ENCODE data around the gene BEST3. TPM values are rescaled to one million over a fixed set of nuclear protein-coding genes. Genes with fewer than 3 reads are reported as not detected.
A peak's percentile ranks its signal among the peaks of the same experiment; 100 is the strongest.
"Not testable (repeated sequence)": the region's sequence is repeated elsewhere in the genome, so short reads cannot be mapped to it uniquely, and the experiment has no call there.

BEST3 gene
- polyA plus RNA-seq, 4 donors, result 0.19 to 0.60 TPM; not detected in 2

GRCh38 chr12:69684466-69684865, 14.6 kb downstream of the BEST3 start:
- Histone ChIP-seq H3K4me1 (ENCODE audit: control insufficient read depth in 3 of 3, insufficient read depth in 2 of 3, low read depth in 1 of 3, low read length in 2 of 3) (peaks cover 0 to 17% (median 0%) of the 10 kb centered on the region in 3 donors), H3K27me3 (ENCODE audit: control insufficient read depth in 3 of 3, insufficient read depth in 3 of 3, low read length in 3 of 3) (no peaks in the 10 kb centered on the region), H3K4me3 (ENCODE audit: low read depth in 1 of 3, low read length in 3 of 3) (no peak overlapping the region), H3K9me3 (ENCODE audit: control insufficient read depth in 2 of 2, insufficient read depth in 1 of 2, low read depth in 1 of 2, low read length in 1 of 2) (no peaks in the 10 kb centered on the region), H3K27ac (ENCODE audit: low read depth in 1 of 3, low read length in 2 of 3) (no peak overlapping the region), H3K36me3 (ENCODE audit: control insufficient read depth in 3 of 3, insufficient read depth in 2 of 3, low read depth in 1 of 3, low read length in 3 of 3) (no peaks in the 10 kb centered on the region)
- DNase-seq (no peak), FAIRE-seq (no peak)
- WGBS, 3 donors, result 37 to 45% (median 41%) methylated on average over 2 of the region's 2 CpGs

GRCh38 chr12:69682110-69682755, 16.9 kb downstream of the BEST3 start:
- Histone ChIP-seq H3K27me3 (ENCODE audit: control insufficient read depth in 3 of 3, insufficient read depth in 3 of 3, low read length in 3 of 3) (no peaks in the 10 kb centered on the region), H3K27ac (ENCODE audit: low read depth in 1 of 3, low read length in 2 of 3) (no peak overlapping the region), H3K4me1 (ENCODE audit: control insufficient read depth in 3 of 3, insufficient read depth in 2 of 3, low read depth in 1 of 3, low read length in 2 of 3) (peaks cover 0 to 6% (median 0%) of the 10 kb centered on the region in 3 donors), H3K4me3 (ENCODE audit: low read depth in 1 of 3, low read length in 3 of 3) (no peak overlapping the region), H3K9me3 (ENCODE audit: control insufficient read depth in 2 of 2, insufficient read depth in 1 of 2, low read depth in 1 of 2, low read length in 1 of 2) (no peaks in the 10 kb centered on the region), H3K36me3 (ENCODE audit: control insufficient read depth in 3 of 3, insufficient read depth in 2 of 3, low read depth in 1 of 3, low read length in 3 of 3) (no peaks in the 10 kb centered on the region)
- FAIRE-seq, result no peak
- WGBS, 3 donors, result 85 to 94% (median 87%) methylated on average over 2 of the region's 2 CpGs
- DNase-seq, result no peak

- no peak overlapping the region for H3K27ac ChIP-seq (ENCODE audit: low read depth in 1 of 3, low read length in 2 of 3)
- H3K4me3 ChIP-seq (ENCODE audit: low read depth in 1 of 3, low read length in 3 of 3), result no peak overlapping the region
- 43 to 66% (median 61%) methylated on average over 4 of the region's 4 CpGs for WGBS, 3 donors
- no peaks in the 10 kb centered on the region for H3K9me3 ChIP-seq (ENCODE audit: control insufficient read depth in 2 of 2, insufficient read depth in 1 of 2, low read depth in 1 of 2, low read length in 1 of 2)
- FAIRE-seq (no peak), DNase-seq (peak in 1 of 2 donors; percentile 67)
- H3K4me1 ChIP-seq (ENCODE audit: control insufficient read depth in 3 of 3, insufficient read depth in 2 of 3, low read depth in 1 of 3, low read length in 2 of 3), result no peaks in the 10 kb centered on the region
- no peaks in the 10 kb centered on the region for H3K36me3 ChIP-seq (ENCODE audit: control insufficient read depth in 3 of 3, insufficient read depth in 2 of 3, low read depth in 1 of 3, low read length in 3 of 3)
- no peaks in the 10 kb centered on the region for H3K27me3 ChIP-seq (ENCODE audit: control insufficient read depth in 3 of 3, insufficient read depth in 3 of 3, low read length in 3 of 3)
Observed at GRCh38 chr12:69679119-69679518, 20.0 kb downstream of the BEST3 start.

- Histone ChIP-seq H3K36me3 (ENCODE audit: control insufficient read depth in 3 of 3, insufficient read depth in 2 of 3, low read depth in 1 of 3, low read length in 3 of 3) (no peaks in the 10 kb centered on the region), H3K9me3 (ENCODE audit: control insufficient read depth in 2 of 2, insufficient read depth in 1 of 2, low read depth in 1 of 2, low read length in 1 of 2) (no peaks in the 10 kb centered on the region), H3K27me3 (ENCODE audit: control insufficient read depth in 3 of 3, insufficient read depth in 3 of 3, low read length in 3 of 3) (no peaks in the 10 kb centered on the region), H3K27ac (ENCODE audit: low read depth in 1 of 3, low read length in 2 of 3) (no peak overlapping the region), H3K4me3 (ENCODE audit: low read depth in 1 of 3, low read length in 3 of 3) (no peak overlapping the region), H3K4me1 (ENCODE audit: control insufficient read depth in 3 of 3, insufficient read depth in 2 of 3, low read depth in 1 of 3, low read length in 2 of 3) (no peaks in the 10 kb centered on the region)
- DNase-seq, result no peak
- FAIRE-seq, result no peak
- 89 to 90% (median 89%) methylated on average over 8 of the region's 8 CpGs for WGBS, 3 donors
Observed at GRCh38 chr12:69676257-69677012, 22.7 kb downstream of the BEST3 start.

GRCh38 chr12:69672195-69672594, 26.9 kb downstream of the BEST3 start:
- 77 to 82% (median 81%) methylated on average over 2 of the region's 2 CpGs for WGBS, 3 donors
- DNase-seq (no peak), FAIRE-seq (no peak)
- Histone ChIP-seq H3K4me1 (ENCODE audit: control insufficient read depth in 3 of 3, insufficient read depth in 2 of 3, low read depth in 1 of 3, low read length in 2 of 3) (no peaks in the 10 kb centered on the region), H3K4me3 (ENCODE audit: low read depth in 1 of 3, low read length in 3 of 3) (no peak overlapping the region), H3K27ac (ENCODE audit: low read depth in 1 of 3, low read length in 2 of 3) (no peak overlapping the region), H3K36me3 (ENCODE audit: control insufficient read depth in 3 of 3, insufficient read depth in 2 of 3, low read depth in 1 of 3, low read length in 3 of 3) (no peaks in the 10 kb centered on the region), H3K27me3 (ENCODE audit: control insufficient read depth in 3 of 3, insufficient read depth in 3 of 3, low read length in 3 of 3) (no peaks in the 10 kb centered on the region), H3K9me3 (ENCODE audit: control insufficient read depth in 2 of 2, insufficient read depth in 1 of 2, low read depth in 1 of 2, low read length in 1 of 2) (no peaks in the 10 kb centered on the region)

GRCh38 chr12:69671597-69671996, 27.5 kb downstream of the BEST3 start:
- no peak overlapping the region for H3K27ac ChIP-seq (ENCODE audit: low read depth in 1 of 3, low read length in 2 of 3)
- DNase-seq, result no peak
- WGBS, 3 donors, result 76 to 93% (median 90%) methylated on average over 4 of the region's 4 CpGs
- no peaks in the 10 kb centered on the region for H3K9me3 ChIP-seq (ENCODE audit: control insufficient read depth in 2 of 2, insufficient read depth in 1 of 2, low read depth in 1 of 2, low read length in 1 of 2)
- H3K4me1 ChIP-seq (ENCODE audit: control insufficient read depth in 3 of 3, insufficient read depth in 2 of 3, low read depth in 1 of 3, low read length in 2 of 3), result no peaks in the 10 kb centered on the region
- H3K36me3 ChIP-seq (ENCODE audit: control insufficient read depth in 3 of 3, insufficient read depth in 2 of 3, low read depth in 1 of 3, low read length in 3 of 3), result no peaks in the 10 kb centered on the region
- H3K4me3 ChIP-seq (ENCODE audit: low read depth in 1 of 3, low read length in 3 of 3), result no peak overlapping the region
- no peaks in the 10 kb centered on the region for H3K27me3 ChIP-seq (ENCODE audit: control insufficient read depth in 3 of 3, insufficient read depth in 3 of 3, low read length in 3 of 3)
- FAIRE-seq, result no peak

GRCh38 chr12:69666798-69667197, 32.3 kb downstream of the BEST3 start:
- Histone ChIP-seq H3K4me1 (ENCODE audit: control insufficient read depth in 3 of 3, insufficient read depth in 2 of 3, low read depth in 1 of 3, low read length in 2 of 3) (no peaks in the 10 kb centered on the region), H3K36me3 (ENCODE audit: control insufficient read depth in 3 of 3, insufficient read depth in 2 of 3, low read depth in 1 of 3, low read length in 3 of 3) (no peaks in the 10 kb centered on the region), H3K4me3 (ENCODE audit: low read depth in 1 of 3, low read length in 3 of 3) (no peak overlapping the region), H3K27me3 (ENCODE audit: control insufficient read depth in 3 of 3, insufficient read depth in 3 of 3, low read length in 3 of 3) (no peaks in the 10 kb centered on the region), H3K9me3 (ENCODE audit: control insufficient read depth in 2 of 2, insufficient read depth in 1 of 2, low read depth in 1 of 2, low read length in 1 of 2) (no peaks in the 10 kb centered on the region), H3K27ac (ENCODE audit: low read depth in 1 of 3, low read length in 2 of 3) (no peak overlapping the region)
- no peak for FAIRE-seq
- no peak for DNase-seq
- WGBS, 3 donors, result 66 to 76% (median 73%) methylated on average over 2 of the region's 2 CpGs

- DNase-seq; H3K9me3 ChIP-seq (ENCODE audit: control insufficient read depth in 2 of 2, insufficient read depth in 1 of 2, low read depth in 1 of 2, low read length in 1 of 2); H3K36me3 ChIP-seq (ENCODE audit: control insufficient read depth in 3 of 3, insufficient read depth in 2 of 3, low read depth in 1 of 3, low read length in 3 of 3); H3K4me3 ChIP-seq (ENCODE audit: low read depth in 1 of 3, low read length in 3 of 3); H3K27me3 ChIP-seq (ENCODE audit: control insufficient read depth in 3 of 3, insufficient read depth in 3 of 3, low read length in 3 of 3); H3K27ac ChIP-seq (ENCODE audit: low read depth in 1 of 3, low read length in 2 of 3); H3K4me1 ChIP-seq (ENCODE audit: control insufficient read depth in 3 of 3, insufficient read depth in 2 of 3, low read depth in 1 of 3, low read length in 2 of 3); FAIRE-seq: not testable (repeated sequence)
- 71 to 81% (median 80%) methylated on average over 6 of the region's 6 CpGs for WGBS, 3 donors
Observed at GRCh38 chr12:69664930-69665377, 34.1 kb downstream of the BEST3 start.
